ENCODE results near the gene LRPAP1. TPM values are rescaled to one million over a fixed set of nuclear protein-coding genes. Genes with fewer than 3 reads are reported as not detected.

Gene LRPAP1
- total and polyA plus RNA-seq, 9 donors = 74.3 to 179 (median 135) TPM

DNA sequence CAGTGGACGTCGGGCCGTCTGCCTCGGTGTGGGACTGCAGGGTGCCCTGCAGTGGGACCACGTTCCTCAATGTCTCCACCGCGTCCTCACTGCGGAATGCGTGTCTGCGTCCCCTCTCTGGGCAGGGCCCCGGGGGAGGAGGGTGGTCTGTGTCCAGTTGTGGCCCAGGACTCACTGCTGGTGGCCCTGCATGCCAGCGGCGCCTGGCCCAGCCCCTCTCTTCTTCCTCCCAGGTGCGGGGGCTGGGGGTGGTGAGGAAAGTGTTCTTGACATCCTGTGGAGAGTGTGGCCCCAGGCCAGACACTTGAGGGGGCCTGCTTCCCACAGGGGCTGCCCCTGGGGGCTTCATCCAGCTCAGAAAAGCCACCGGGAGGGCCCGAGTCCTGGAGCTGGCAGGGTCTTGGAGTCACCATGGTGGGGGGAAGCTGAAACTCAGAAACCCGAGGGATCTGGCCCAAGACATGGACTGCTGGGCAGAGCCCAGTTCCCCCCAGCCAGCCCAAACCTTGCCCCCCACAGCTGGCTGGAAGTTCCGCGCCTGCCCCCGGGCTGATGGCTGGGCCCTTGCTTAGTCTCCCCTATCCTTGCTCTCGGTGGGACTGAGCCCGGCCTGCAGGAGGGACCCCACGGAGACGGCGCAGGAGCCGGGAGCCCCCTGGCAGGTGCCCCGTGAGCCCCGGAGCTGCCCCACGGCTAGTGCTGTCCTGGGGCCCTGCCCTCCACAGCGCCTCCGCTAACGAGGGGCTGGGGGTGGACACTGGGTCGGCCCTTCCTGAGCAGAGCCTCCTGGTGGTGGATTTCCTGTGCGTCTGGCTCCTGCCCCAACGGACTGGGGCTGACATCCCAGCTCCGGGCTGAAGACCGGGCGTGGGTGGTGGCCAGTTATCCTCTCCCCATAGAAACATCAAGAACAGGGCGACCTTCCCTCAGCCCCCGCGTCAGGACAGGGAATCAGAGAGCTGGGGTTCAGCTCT lies 66.2 kb downstream of the LRPAP1 start:
- intact Hi-C loops (cut with DNase I) = no loop called here
- Histone ChIP-seq H3K27ac (no peak overlapping the region), H3K27me3 (no peaks in the 10 kb centered on the region), H3K9me3 (no peaks in the 10 kb centered on the region), H3K4me3 (no peak overlapping the region), H3K4me1 (ENCODE audit: insufficient read depth) (peaks cover 2% of the 10 kb centered on the region), H3K36me3 (no peaks in the 10 kb centered on the region)
- DNase-seq = no peak
- no peak for TF ChIP-seq EP300 (IDR thresholded peaks at IDR 0.05)
- TF ChIP-seq, protein P1, sequence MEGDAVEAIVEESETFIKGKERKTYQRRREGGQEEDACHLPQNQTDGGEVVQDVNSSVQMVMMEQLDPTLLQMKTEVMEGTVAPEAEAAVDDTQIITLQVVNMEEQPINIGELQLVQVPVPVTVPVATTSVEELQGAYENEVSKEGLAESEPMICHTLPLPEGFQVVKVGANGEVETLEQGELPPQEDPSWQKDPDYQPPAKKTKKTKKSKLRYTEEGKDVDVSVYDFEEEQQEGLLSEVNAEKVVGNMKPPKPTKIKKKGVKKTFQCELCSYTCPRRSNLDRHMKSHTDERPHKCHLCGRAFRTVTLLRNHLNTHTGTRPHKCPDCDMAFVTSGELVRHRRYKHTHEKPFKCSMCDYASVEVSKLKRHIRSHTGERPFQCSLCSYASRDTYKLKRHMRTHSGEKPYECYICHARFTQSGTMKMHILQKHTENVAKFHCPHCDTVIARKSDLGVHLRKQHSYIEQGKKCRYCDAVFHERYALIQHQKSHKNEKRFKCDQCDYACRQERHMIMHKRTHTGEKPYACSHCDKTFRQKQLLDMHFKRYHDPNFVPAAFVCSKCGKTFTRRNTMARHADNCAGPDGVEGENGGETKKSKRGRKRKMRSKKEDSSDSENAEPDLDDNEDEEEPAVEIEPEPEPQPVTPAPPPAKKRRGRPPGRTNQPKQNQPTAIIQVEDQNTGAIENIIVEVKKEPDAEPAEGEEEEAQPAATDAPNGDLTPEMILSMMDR (IDR thresholded peaks at IDR 0.05) = no peak
- TF ChIP-seq POLR2A (IDR thresholded peaks at IDR 0.05) = no peak
- 75 to 83% (median 77%) methylated on average over 32 to 41 of the region's 41 CpGs for WGBS, 3 donors

DNA sequence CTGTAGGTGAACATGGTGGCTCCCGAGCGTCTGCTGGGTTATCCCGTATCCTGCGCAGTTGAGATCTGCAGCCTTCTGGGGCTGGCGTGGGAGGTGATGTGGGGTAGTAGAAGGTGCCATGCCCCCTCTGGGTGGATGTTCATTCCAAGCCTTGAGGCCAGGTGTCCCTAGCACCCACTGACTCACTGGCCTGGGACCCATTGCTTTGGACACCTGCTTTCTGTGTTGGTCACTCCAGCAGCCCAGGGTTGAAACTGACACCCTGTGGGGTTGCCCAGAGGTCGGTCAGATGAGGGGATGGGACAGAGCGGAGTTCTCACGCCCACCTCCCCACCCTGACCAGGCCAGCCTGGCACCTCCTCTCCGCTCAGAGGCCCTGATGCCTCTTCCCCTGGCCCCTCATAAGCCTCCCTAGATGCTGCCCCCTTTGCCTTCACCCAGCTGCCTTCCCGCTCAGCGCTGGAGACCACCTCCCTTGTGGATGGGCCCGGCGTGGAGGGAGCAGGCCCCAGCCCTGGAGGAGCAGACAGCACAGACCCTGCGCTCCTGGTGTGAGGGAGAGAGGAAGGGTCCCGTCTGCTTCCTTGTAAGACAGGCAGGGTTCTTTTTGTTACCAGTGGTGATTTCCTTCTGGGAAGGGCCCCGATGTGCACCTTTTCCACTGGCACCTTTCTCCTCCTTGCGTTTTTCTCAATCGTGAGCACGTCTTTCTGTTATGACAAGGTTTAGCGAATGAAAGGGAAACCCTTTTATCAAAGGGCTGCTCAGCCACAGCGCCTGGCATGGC lies 67.1 kb downstream of the LRPAP1 start:
- no peaks in the 10 kb centered on the region for H3K36me3 ChIP-seq
- DNase-seq = no peak
- no peak overlapping the region for H3K4me3 ChIP-seq
- TF ChIP-seq, protein P1 (IDR thresholded peaks at IDR 0.05) = no peak
- no peaks in the 10 kb centered on the region for H3K9me3 ChIP-seq
- H3K27me3 ChIP-seq = no peaks in the 10 kb centered on the region
- intact Hi-C loops (cut with DNase I) = no loop called here
- no peak overlapping the region for H3K27ac ChIP-seq
- H3K4me1 ChIP-seq (ENCODE audit: insufficient read depth) = peaks cover 2% of the 10 kb centered on the region
- 93 to 94% (median 94%) methylated on average over 21 of the region's 21 CpGs for WGBS, 3 donors

- no peak overlapping the region for H3K27ac ChIP-seq
- H3K4me1 ChIP-seq (ENCODE audit: insufficient read depth) = peaks cover 2% of the 10 kb centered on the region
- TF ChIP-seq EP300 (IDR thresholded peaks at IDR 0.05) (no peak), POLR2A (IDR thresholded peaks at IDR 0.05) (no peak)
- TF ChIP-seq, protein P1 (IDR thresholded peaks at IDR 0.05) = no peak
- H3K27me3 ChIP-seq = no peaks in the 10 kb centered on the region
- H3K9me3 ChIP-seq = no peaks in the 10 kb centered on the region
- WGBS, 3 donors = 85 to 91% (median 87%) methylated on average over 15 of the region's 15 CpGs
- DNase-seq = no peak
- no peak overlapping the region for H3K4me3 ChIP-seq
- no peaks in the 10 kb centered on the region for H3K36me3 ChIP-seq
- intact Hi-C loops (cut with DNase I) = no loop called here
Observed at GRCh38 chr4:3464349-3464905, 67.8 kb downstream of the LRPAP1 start.

DNA sequence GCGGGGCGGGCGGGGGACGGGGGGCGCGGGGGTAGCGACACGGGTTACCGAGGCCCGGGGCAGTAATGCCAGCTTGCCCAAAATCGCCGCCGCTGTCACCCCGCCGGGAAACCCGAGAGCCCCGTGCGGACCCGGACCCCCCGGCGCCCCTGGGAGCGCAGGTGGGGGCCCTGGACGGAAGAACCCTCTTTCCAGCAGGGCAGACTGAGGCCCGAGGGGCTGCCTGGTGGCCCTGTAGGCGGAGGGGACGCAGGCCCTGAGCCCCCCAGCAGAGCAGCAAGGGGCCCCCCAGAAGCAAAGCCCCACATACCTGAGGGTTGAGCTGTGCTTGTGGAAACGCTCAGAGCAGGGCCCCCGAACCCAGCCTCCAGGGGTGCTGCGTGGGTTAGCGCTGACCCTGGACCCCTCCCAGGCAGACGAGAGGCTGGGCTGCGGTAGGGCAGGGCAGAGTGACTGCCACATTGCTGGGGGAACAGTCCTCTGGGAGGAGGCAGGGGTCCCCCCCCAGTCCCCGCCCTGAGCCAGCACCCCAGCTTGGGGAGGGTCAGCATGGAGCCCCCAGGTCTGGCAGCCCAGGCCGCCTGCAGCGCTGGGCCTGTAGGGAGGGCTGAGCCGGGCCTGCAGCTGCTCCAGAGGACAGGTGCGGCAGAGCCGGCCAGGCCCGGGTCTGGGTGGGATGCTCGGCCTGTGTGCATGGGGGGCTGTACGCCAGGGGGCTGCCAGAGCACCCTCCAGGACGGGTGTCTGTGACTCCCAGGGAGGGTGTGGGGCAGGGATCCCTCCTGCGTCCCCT lies 68.5 kb downstream of the LRPAP1 start:
- intact Hi-C loops (cut with DNase I) = no loop called here
- H3K4me3 ChIP-seq = no peak overlapping the region
- WGBS, 3 donors = 46 to 64% (median 47%) methylated on average over 28 to 43 of the region's 43 CpGs
- DNase-seq = no peak
- H3K9me3 ChIP-seq = no peaks in the 10 kb centered on the region
- no peaks in the 10 kb centered on the region for H3K36me3 ChIP-seq
- no peak overlapping the region for H3K27ac ChIP-seq
- peaks cover 2% of the 10 kb centered on the region for H3K4me1 ChIP-seq (ENCODE audit: insufficient read depth)
- no peaks in the 10 kb centered on the region for H3K27me3 ChIP-seq
- no peak for TF ChIP-seq POLR2A (IDR thresholded peaks at IDR 0.05)

All from ovary (tissue), 9 donors.